ENCODE measurements around the gene MED20.

The MED20 gene

GRCh38 chr6:41909727-41910126 lies 11.2 kb downstream of the MED20 start:
- no peak for TF ChIP-seq CTCF (IDR thresholded peaks at IDR 0.05; ENCODE audit: poor library complexity, severe bottlenecking)
- Histone ChIP-seq H3K36me3 (ENCODE audit: low read depth) (peaks cover 80% of the 10 kb centered on the region), H3K27me3 (ENCODE audit: insufficient read depth, poor library complexity, severe bottlenecking) (no peaks in the 10 kb centered on the region), H3K27ac (ENCODE audit: poor library complexity, severe bottlenecking) (no peak overlapping the region), H3K9me3 (ENCODE audit: severe bottlenecking) (no peaks in the 10 kb centered on the region), H3K4me1 (ENCODE audit: insufficient read depth, poor library complexity, severe bottlenecking) (no peaks in the 10 kb centered on the region), H3K4me3 (ENCODE audit: severe bottlenecking) (no peak overlapping the region)
- no peak for ATAC-seq (ENCODE audit: low read depth)
- DNase-seq (ENCODE audit: low spot score): no peak

DNA sequence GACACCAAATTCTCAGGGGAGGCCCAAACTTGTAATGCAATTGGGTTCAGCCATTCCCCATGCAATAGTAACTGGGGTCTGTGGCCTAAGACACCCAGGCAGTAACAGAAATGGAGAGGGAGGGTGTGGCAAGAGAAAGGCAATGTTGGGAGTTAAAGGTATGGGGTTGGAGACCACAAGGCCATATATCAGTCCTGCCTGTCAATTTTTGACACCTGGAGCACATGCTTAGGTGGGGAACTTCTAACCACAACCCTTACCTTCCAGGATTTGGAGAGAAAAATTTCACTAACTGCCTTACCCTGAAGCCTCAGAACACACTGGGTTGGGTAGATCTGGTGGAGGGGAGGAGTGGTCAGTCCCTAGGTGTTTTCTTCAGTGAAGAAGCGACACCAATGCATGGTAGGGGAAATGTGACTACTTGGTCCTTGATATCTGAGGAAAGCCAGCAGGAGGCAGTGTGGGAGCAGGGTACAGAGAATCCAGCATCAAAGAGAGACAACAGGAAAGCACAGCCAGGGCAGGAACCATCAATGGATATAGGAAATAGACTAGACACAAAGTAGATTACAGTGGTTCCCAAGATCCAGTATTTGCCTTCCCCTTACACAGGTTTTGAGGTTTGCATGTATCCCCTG lies 18.9 kb downstream of the MED20 start:
- ATAC-seq (ENCODE audit: low read depth): no peak
- H3K36me3 ChIP-seq (ENCODE audit: low read depth): peaks cover 48% of the 10 kb centered on the region
- H3K9me3 ChIP-seq (ENCODE audit: severe bottlenecking): no peaks in the 10 kb centered on the region
- no peaks in the 10 kb centered on the region for H3K27me3 ChIP-seq (ENCODE audit: insufficient read depth, poor library complexity, severe bottlenecking)
- H3K4me1 ChIP-seq (ENCODE audit: insufficient read depth, poor library complexity, severe bottlenecking): no peaks in the 10 kb centered on the region
- no peak for DNase-seq (ENCODE audit: low spot score)
- peak; percentile 11 for TF ChIP-seq CTCF (IDR thresholded peaks at IDR 0.05; ENCODE audit: poor library complexity, severe bottlenecking)
- H3K4me3 ChIP-seq (ENCODE audit: severe bottlenecking): no peak overlapping the region
- no peak overlapping the region for H3K27ac ChIP-seq (ENCODE audit: poor library complexity, severe bottlenecking)

DNA sequence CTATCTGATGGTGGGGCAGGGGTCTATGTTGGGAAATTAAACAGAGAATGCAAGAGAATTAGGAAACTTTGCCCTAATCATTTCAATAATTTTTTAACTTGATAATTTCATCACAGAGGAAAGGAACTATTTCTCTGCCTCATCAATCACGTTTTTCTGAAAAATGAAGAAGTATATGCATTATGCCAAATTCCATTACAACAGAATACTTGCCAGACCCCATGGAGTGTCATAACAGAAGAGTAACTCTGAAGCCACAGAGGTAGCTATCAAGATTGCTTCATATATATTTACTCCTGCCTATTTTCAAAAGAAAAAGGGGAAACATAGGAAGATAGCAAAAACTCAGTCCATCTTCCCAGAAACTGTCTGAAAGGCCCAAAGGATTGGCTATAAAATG lies 20.1 kb downstream of the MED20 start:
- no peak for DNase-seq (ENCODE audit: low spot score)
- no peaks in the 10 kb centered on the region for H3K27me3 ChIP-seq (ENCODE audit: insufficient read depth, poor library complexity, severe bottlenecking)
- H3K36me3 ChIP-seq (ENCODE audit: low read depth): peaks cover 38% of the 10 kb centered on the region
- H3K4me1 ChIP-seq (ENCODE audit: insufficient read depth, poor library complexity, severe bottlenecking): no peaks in the 10 kb centered on the region
- no peak overlapping the region for H3K27ac ChIP-seq (ENCODE audit: poor library complexity, severe bottlenecking)
- no peak overlapping the region for H3K4me3 ChIP-seq (ENCODE audit: severe bottlenecking)
- H3K9me3 ChIP-seq (ENCODE audit: severe bottlenecking): no peaks in the 10 kb centered on the region
- TF ChIP-seq CTCF (IDR thresholded peaks at IDR 0.05; ENCODE audit: poor library complexity, severe bottlenecking): no peak
- ATAC-seq (ENCODE audit: low read depth): no peak

DNA sequence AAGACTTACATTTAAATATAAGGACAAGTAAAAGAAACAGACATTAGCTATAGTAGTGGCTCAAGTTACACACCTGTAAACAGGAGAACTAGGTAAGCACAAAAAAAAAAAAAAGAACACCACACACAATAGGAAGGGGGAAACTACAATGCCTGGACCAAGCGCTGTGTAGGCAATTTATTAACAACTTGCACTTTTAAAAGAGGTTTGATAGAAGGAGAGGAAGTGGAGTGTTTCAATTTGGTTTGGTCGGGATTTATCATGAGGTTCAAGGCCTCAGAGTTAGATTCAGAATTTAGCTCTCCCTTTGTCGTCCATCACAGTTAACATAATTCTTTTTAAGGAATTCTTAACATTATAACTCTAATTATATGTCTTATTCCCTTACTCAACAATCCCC lies 24.7 kb downstream of the MED20 start:
- H3K27ac ChIP-seq (ENCODE audit: poor library complexity, severe bottlenecking): peak overlapping the region; percentile 41

More for the DNA sequence above, 24.7 kb downstream of the MED20 start:
- Histone ChIP-seq H3K4me3 (ENCODE audit: severe bottlenecking) (peak overlapping the region; percentile 100), H3K4me1 (ENCODE audit: insufficient read depth, poor library complexity, severe bottlenecking) (no peaks in the 10 kb centered on the region), H3K9me3 (ENCODE audit: severe bottlenecking) (no peaks in the 10 kb centered on the region), H3K36me3 (ENCODE audit: low read depth) (peaks cover 10% of the 10 kb centered on the region), H3K27me3 (ENCODE audit: insufficient read depth, poor library complexity, severe bottlenecking) (no peaks in the 10 kb centered on the region)
- ATAC-seq (ENCODE audit: low read depth): no peak
- TF ChIP-seq CTCF (IDR thresholded peaks at IDR 0.05; ENCODE audit: poor library complexity, severe bottlenecking): no peak
- DNase-seq (ENCODE audit: low spot score): no peak

All from RWPE2 (cell line).